GM18502 (cell line): ENCODE results near the gene ULK4.
"Not testable (repeated sequence)": the region's sequence is repeated elsewhere in the genome, so short reads cannot be mapped to it uniquely, and the experiment has no call there.

Source experiments
- ATAC-seq: cut with Tn5 transposase; IDR thresholded peaks from one replicate; pipeline ENCODE4 v1.9.1; 2021; ENCODE audit warnings: mild to moderate bottlenecking; ENCODE audit not compliant: unreplicated experiment, poor library complexity

Gene ULK4

GRCh38 chr3:41293169-41293681, 668.7 kb downstream of the ULK4 start:
- no peak for ATAC-seq

DNA sequence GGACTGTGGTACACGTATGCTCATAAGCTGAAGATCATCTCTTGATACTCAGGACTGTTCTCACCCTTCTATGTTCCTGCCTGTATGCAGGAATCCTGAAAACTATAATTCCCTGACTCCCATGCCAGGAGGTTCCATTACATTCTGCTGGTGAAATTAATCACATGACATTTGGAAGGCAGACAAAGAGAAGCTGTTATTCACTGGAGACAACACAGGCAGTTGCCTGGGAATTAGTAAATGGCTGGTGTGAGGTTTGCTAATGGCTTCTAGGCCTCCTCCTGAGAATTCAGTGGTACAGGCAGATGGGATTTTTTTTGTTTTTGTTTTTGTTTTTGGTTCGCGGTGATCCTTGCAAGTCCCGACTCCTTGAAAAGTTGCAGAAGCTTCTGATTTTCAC, 671.2 kb downstream of the ULK4 start:
- ATAC-seq: no peak

DNA sequence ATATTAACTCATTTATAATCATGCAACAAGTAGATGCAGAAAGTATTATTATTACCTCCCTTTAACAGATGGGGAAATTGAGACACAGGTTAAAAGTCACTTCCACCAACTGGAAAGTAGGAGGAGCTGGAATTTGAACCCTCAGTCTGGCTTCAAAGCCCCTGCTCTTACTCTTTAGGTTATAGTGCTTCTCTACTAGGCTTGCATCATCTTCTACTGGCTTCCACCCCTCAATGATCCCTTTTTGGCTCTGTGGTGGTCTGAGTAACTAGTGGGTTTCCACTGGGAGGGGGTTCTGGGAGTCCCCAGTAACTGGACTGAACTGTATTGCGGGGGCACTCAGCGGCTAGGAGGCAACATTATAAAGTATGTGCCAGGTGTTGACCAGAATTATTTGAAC, 671.6 kb downstream of the ULK4 start:
- ATAC-seq: no peak

DNA sequence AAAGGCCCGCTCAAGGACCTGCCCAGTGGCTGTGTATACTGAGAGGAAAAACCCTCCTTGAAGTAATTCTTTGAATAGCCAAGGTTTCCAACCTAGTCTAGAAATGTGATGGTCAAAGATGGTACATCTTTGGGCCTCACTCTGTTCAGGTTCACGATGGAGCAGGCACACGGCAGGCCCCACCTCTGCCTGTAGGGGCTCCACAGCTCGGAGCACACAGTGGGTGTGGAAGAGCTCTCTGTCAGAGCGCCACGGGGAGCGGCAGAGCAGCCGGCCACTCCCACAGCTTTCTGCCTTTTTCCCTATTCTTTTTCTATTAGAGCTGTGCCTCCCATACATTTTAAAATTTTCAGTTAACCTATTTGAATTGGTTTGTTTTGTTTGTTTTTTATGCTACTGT, 673.1 kb downstream of the ULK4 start:
- no peak for ATAC-seq

GRCh38 chr3:41286305-41286704, 675.6 kb downstream of the ULK4 start:
- ATAC-seq: no peak

DNA sequence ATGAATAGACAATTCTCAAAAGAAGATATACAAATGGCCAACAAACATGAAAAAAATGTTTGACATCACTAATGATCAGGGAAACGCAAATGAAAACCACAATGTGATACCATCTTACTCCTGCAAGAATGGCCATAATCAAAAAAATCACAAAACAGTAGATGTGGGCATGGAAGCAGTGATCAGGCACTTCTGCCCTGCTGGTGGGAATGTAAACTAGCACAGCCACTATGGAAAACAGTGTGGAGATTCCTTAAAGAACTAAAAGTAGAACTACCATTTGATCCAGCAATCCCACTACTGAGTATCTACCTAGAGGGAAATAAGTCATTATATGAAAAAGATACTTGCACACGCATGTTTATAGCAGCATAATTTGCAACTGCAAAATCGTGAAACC, 677.0 kb downstream of the ULK4 start:
- ATAC-seq: not testable (repeated sequence)

GRCh38 chr3:41277790-41278465, 684.0 kb downstream of the ULK4 start:
- no peak for ATAC-seq

GRCh38 chr3:41276191-41276590, 685.7 kb downstream of the ULK4 start:
- no peak for ATAC-seq

DNA sequence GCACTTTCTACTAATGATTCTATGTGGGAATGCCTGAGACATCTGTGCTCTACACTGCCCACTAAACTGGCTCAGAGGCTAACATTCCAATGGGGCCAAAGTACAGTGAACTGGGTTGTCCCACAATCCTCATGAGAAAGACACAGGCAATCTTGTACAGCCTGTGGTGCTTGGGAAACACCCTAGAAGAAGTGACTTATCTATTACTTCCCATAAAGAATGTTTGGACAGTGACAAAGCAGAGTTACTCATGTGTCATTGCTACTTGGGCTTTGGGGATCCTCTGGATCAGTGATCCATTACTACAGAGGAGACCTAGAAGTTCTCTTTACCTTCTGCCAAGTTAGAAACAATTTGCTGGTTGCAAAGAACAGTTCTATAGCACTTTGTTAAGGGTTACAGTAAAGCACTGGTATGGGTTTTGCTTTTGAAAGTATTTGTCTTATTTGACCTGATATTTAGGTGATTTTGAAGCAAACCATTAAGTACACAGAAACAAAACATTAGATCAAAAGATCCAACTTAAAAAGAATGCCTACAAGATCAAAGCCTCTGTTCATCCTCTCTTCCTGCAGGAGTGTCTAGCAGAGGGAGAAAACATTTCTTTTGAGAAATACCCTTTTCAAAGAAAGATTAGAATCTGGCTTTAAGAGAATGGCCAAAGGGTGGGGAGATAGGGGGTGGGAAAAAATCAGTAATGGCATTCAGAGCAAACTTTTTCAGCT, 686.8 kb downstream of the ULK4 start:
- ATAC-seq: no peak

DNA sequence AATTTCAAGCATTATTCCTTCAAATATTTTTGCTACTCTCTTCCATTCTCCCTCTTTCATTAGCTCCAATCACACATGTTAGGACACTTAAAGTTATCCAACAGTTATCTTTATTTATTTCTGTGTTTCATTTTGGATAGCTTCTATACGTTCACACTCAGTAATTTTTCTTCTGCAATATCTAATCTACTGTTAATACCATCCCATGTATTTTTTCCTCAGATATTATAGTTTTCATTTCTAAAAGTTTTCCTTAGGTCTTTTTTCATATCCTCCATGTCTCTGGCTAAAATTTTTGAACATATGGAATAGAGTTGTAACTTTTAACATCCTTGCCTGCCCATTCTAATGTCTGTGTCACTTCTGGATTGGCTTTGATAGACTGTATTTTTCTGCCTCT, 689.2 kb downstream of the ULK4 start:
- ATAC-seq: no peak

DNA sequence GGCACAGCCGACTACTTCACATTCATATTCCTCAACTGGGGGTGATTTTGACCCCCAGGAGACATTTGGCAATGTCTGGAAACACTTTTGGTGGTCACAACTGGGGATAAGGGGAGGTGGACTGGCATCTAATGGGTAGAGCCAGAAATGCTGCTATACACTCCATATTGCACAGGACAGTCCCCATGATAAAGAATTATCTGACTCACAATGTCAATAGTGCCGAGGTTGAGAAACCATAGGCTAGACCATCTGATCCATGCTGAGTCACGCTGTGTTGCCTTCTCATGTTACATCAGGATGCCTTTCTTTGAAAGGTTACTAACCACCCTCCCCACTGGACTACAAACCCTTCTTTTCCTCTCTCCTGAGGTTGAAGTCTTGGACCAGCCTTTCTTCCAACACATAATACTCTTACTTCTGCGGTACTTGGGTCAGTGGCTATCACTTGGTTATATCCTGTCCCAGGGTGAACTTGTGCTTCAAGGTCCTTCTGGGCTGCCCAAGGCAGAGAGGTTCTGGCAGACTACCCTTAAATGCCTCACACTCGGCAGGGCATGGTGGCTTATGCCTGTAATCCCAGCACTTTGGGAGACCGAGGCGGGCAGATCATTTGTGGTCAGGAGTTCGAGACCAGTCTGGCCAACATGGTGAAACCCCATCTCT, 693.8 kb downstream of the ULK4 start:
- ATAC-seq: no peak

GRCh38 chr3:41265823-41266273, 696.1 kb downstream of the ULK4 start:
- no peak for ATAC-seq

GRCh38 chr3:41265011-41265545, 696.8 kb downstream of the ULK4 start:
- ATAC-seq: no peak

DNA sequence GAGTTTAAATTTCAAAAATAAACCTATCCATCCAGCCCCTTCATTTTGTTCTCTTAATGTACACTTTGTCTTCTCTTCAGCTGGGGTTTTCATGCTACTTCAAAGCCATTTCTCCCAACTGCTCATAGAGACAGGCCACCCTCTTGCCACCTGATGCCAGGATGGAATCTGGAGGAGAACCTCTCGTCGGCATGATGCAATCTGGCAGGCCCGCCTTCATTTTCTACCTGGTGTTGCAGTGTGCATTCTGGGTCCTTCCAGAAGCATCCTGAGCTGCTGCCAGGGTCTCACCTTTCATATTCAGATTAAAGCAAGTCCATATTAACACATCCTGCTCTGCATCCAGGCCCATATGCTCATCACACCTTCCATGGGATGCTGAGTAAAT, 701.8 kb downstream of the ULK4 start:
- no peak for ATAC-seq

DNA sequence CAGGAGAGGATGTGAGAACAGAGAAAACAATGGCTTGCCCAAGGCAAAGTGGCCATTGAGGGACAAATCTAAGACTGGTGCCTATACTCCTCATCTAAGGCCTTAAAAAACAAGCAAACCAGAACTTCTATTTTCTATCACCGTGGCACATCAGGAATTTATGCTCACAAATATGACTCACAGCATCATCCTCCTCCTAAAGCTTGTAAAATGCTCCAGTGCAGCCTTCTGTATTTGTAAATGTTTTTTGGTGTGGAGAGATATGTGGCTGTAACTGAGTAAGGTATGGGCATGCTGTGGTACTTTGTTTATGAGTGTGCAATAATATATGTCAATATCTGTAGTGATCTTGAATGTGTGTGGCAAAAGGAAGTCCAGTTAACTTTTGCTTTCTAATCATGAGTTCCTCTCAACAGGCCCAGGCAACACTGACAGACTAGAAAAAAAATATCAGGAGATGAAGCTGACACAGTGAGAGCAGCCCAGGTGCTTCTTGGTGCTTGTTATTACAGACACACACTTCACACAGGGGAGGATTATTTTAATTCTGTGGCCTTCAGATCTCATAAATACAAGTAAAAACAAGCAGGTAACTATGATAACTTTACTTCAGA, 702.3 kb downstream of the ULK4 start:
- ATAC-seq: no peak

GRCh38 chr3:41258239-41258800, 703.6 kb downstream of the ULK4 start:
- ATAC-seq: no peak

- ATAC-seq: no peak
Measured at GRCh38 chr3:41251593-41251992, 710.3 kb downstream of the ULK4 start.

- ATAC-seq: no peak
Measured at GRCh38 chr3:41250825-41251224, 711.1 kb downstream of the ULK4 start.

GRCh38 chr3:41249318-41249717, 712.6 kb downstream of the ULK4 start:
- no peak for ATAC-seq

DNA sequence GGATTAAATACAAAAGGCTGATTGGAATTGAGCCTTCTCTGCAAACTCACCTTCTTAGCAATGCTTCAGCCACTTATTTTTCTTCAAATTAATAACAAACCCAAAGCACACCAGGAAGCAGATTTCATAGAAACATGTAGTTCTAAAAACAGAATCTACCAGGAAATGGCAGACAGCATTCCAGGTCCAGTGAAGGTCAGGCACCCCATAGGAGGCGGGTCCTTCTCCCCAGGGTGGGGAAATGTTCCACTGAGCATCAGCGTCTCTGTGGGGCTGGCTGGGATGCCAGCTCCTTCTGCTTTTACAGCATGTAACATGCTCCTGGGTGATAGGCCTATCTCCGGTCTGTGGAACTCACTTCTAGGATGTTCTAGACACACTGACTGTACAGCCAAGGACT, 713.4 kb downstream of the ULK4 start:
- ATAC-seq: no peak
